HEK293T (cell line): ENCODE measurements around the gene CPNE6.

ENCODE experiments used
- ARNT ChIP-seq: fragments of 450-650 bp; IDR thresholded peaks from 2 replicates; pipeline ENCODE4 v1.6.1; 2017; ENCODE audit warnings: mild to moderate bottlenecking
- FOXA1 ChIP-seq: fragments of 450-650 bp; IDR thresholded peaks from 2 replicates; pipeline ENCODE4 v1.6.1; 2016; ENCODE audit warnings: mild to moderate bottlenecking
- LEF1 ChIP-seq: fragments of 450-650 bp; IDR thresholded peaks from 2 replicates; pipeline ENCODE4 v1.6.1; 2017; ENCODE audit warnings: mild to moderate bottlenecking, borderline replicate concordance
- SP1 ChIP-seq: fragments of 450-650 bp; IDR thresholded peaks from 2 replicates; pipeline ENCODE4 v1.6.1; 2017

- TF ChIP-seq ARNT (no peak), FOXA1 (no peak), SP1 (no peak), LEF1 (no peak)
Observed at GRCh38 chr14:24119691-24120090, 48.3 kb downstream of the CPNE6 start.
